GF-D8 (cell line): ENCODE measurements around the gene HERC5.
"Not testable (repeated sequence)": the region's sequence is repeated elsewhere in the genome, so short reads cannot be mapped to it uniquely, and the experiment has no call there.

Source experiments
- DNase-seq: peaks from one replicate; lab custom pipeline; 2025; lab: John Stamatoyannopoulos, UW

The HERC5 gene

GRCh38 chr4:88522702-88523324, 65.9 kb downstream of the HERC5 start:
- DNase-seq, result peak; percentile 32

GRCh38 chr4:88523325-88524129, 66.6 kb downstream of the HERC5 start, which contains the start of gene PYURF:
Gene PYURF (minus strand): TSS chr4:88523776. CDS start chr4:88523700, 76 bp downstream.
- DNase-seq, result peak; percentile 83

GRCh38 chr4:88524171-88524570, 67.3 kb downstream of the HERC5 start:
- peak; percentile 49 for DNase-seq

GRCh38 chr4:88526221-88526815, 69.4 kb downstream of the HERC5 start:
- DNase-seq, result peak; percentile 26

- no peak for DNase-seq
Observed at GRCh38 chr4:88527787-88528186, 70.9 kb downstream of the HERC5 start.

GRCh38 chr4:88528861-88529260, 71.9 kb downstream of the HERC5 start:
- no peak for DNase-seq

- no peak for DNase-seq
Observed at GRCh38 chr4:88531549-88531948, 74.6 kb downstream of the HERC5 start.

GRCh38 chr4:88533088-88533790, 76.3 kb downstream of the HERC5 start:
- DNase-seq, result no peak

GRCh38 chr4:88533937-88534750, 77.2 kb downstream of the HERC5 start:
- no peak for DNase-seq

GRCh38 chr4:88535090-88535755, 78.3 kb downstream of the HERC5 start:
- DNase-seq, result no peak

- no peak for DNase-seq
Observed at GRCh38 chr4:88537709-88538108, 80.8 kb downstream of the HERC5 start.

GRCh38 chr4:88539322-88540068, 82.6 kb downstream of the HERC5 start:
- DNase-seq, result not testable (repeated sequence)

GRCh38 chr4:88549815-88550214, 92.9 kb downstream of the HERC5 start:
- DNase-seq, result no peak
